SK-N-SH (cell line): Measurements from ENCODE around the gene ZFP36. TPM values are rescaled to one million over a fixed set of nuclear protein-coding genes. Genes with fewer than 3 reads are reported as not detected.

Experiments
- CTCF ChIA-PET: fragments of 300-600, 350-600 bp; formaldehyde crosslinking; extraction: SDS; loops from one replicate; lab custom pipeline; 2021; lab: Yijun Ruan, JAX
- POLR2A ChIA-PET: fragments of 350-600 bp; sonication (Branson Sonifier 250); formaldehyde crosslinking; extraction: SDS; loops from one replicate; lab custom pipeline; 2020; ENCODE audit warnings: antibody characterized with exemption, inconsistent platforms; lab: Yijun Ruan, JAX
- DNase-seq: peaks from one replicate; pipeline ENCODE4 v3.0.0; 2012
- H2AFZ ChIP-seq: fragments of 200-600 bp; sonication (generic); 2 replicates; pipeline ENCODE4 v1.8.1; 2016; ENCODE audit warnings: antibody characterized with exemption, mild to moderate bottlenecking, low read depth
- H3F3A ChIP-seq: fragments of 200-600 bp; sonication (generic); replicated peaks from 2 replicates; pipeline ENCODE3; 2016; ENCODE audit warnings: antibody characterized with exemption, mild to moderate bottlenecking; ENCODE audit not compliant: insufficient read depth
- H3K27ac ChIP-seq, 2 experiments: fragments of 200-500 bp in 1 of 2; fragments of 200-600 bp in 1 of 2; sonication (Bioruptor generic) in 1 of 2; sonication (generic), shearing (Covaris generic) in 1 of 2; 2 replicates each; pipeline versions ENCODE4 v1.5.1 to v1.6.1; 2014 to 2016; ENCODE audit warnings: low read depth in 2 of 2, inconsistent platforms in 1 of 2, low read length in 1 of 2, mild to moderate bottlenecking in 1 of 2, mixed read lengths in 1 of 2
- H3K27me3 ChIP-seq: fragments of 200-600 bp; sonication (generic), shearing (Covaris generic); 2 replicates; pipeline ENCODE4 v1.6.1; 2016; ENCODE audit warnings: mixed run types; ENCODE audit not compliant: insufficient read depth
- H3K36me3 ChIP-seq, 2 experiments: fragments of 200-500 bp in 1 of 2; fragments of 200-600 bp in 1 of 2; sonication (Bioruptor generic) in 1 of 2; sonication (generic) in 1 of 2; replicated peaks in 1 of 2; 2 replicates each; pipeline versions ENCODE3 to v1.5.1; 2014 to 2016; ENCODE audit warnings: low read length in 1 of 2, mild to moderate bottlenecking in 1 of 2; ENCODE audit not compliant: insufficient read depth in 2 of 2, control insufficient read depth in 1 of 2
- H3K4me1 ChIP-seq, 2 experiments: fragments of 200-500 bp in 1 of 2; fragments of 200-600 bp in 1 of 2; sonication (Bioruptor generic) in 1 of 2; sonication (generic), shearing (Covaris generic) in 1 of 2; 2 replicates each; pipeline versions ENCODE4 v1.5.1 to v1.6.1; 2014 to 2016; ENCODE audit warnings: low read depth in 1 of 2, low read length in 1 of 2, mixed run types in 1 of 2; ENCODE audit not compliant: insufficient read depth in 2 of 2, control insufficient read depth in 1 of 2
- H3K4me2 ChIP-seq: fragments of 200-600 bp; sonication (generic), shearing (Covaris generic); 2 replicates; pipeline ENCODE4 v1.6.1; 2017; ENCODE audit warnings: mixed run types
- H3K4me3 ChIP-seq, 2 experiments: fragments of 200-500 bp in 1 of 2; fragments of 200-600 bp in 1 of 2; sonication (Bioruptor generic) in 1 of 2; sonication (generic), shearing (Covaris generic) in 1 of 2; 2 replicates each; pipeline versions ENCODE4 v1.5.1 to v1.8.1; 2014 to 2016; ENCODE audit warnings: low read depth in 2 of 2, inconsistent platforms in 1 of 2, low read length in 1 of 2, mild to moderate bottlenecking in 1 of 2, mixed read lengths in 1 of 2, moderate library complexity in 1 of 2
- H3K79me2 ChIP-seq: fragments of 200-600 bp; sonication (generic); 2 replicates; pipeline ENCODE4 v1.8.1; 2017; ENCODE audit warnings: mild to moderate bottlenecking; ENCODE audit not compliant: insufficient read depth
- H3K9ac ChIP-seq: fragments of 200-600 bp; sonication (generic); 2 replicates; pipeline ENCODE4 v1.6.1; 2017; ENCODE audit warnings: mixed run types
- H3K9me2 ChIP-seq: fragments of 200-600 bp; sonication (generic); 2 replicates; pipeline ENCODE4 v1.6.1; 2017; ENCODE audit warnings: mixed run types
- H3K9me3 ChIP-seq: fragments of 200-600 bp; sonication (generic); 2 replicates; pipeline ENCODE4 v1.6.1; 2017; ENCODE audit warnings: mixed run types, mild to moderate bottlenecking, moderate library complexity
- H4K20me1 ChIP-seq: fragments of 200-600 bp; sonication (generic); 2 replicates; pipeline ENCODE4 v1.6.1; 2017; ENCODE audit warnings: mild to moderate bottlenecking, mixed run types; ENCODE audit not compliant: insufficient read depth
- CHD2 ChIP-seq: fragments of 150-350 bp; IDR thresholded peaks from 2 replicates; pipeline ENCODE4 v1.6.1; 2018; ENCODE audit warnings: low read length; ENCODE audit not compliant: partially characterized antibody
- EP300 ChIP-seq, 2 experiments: IDR thresholded peaks; 2 replicates each; pipeline versions ENCODE4 v1.4.0 to v1.6.1; 2012; ENCODE audit warnings: borderline replicate concordance in 1 of 2, low read depth in 1 of 2, low read length in 1 of 2
- EZH2phosphoT487 ChIP-seq: fragments of 200-600 bp; sonication (generic); IDR thresholded peaks from 2 replicates; pipeline ENCODE4 v1.6.1; 2017; ENCODE audit warnings: low read depth, mixed run types, mild to moderate bottlenecking, antibody characterized with exemption, moderate library complexity, borderline replicate concordance
- FOXJ3 ChIP-seq: sonication (generic); formaldehyde crosslinking; IDR thresholded peaks from 2 replicates; pipeline ENCODE4 v1.5.1; 2020; ENCODE audit warnings: mild to moderate bottlenecking, missing genetic modification reagents
- GABPA ChIP-seq: IDR thresholded peaks from 2 replicates; pipeline ENCODE4 v1.4.0; 2012; ENCODE audit warnings: low read depth, mild to moderate bottlenecking
- GATA2 ChIP-seq: sonication (generic); formaldehyde crosslinking; IDR thresholded peaks from 2 replicates; pipeline ENCODE4 v1.5.0; 2020; ENCODE audit warnings: mild to moderate bottlenecking, missing genetic modification reagents
- MXI1 ChIP-seq: IDR thresholded peaks from 2 replicates; pipeline ENCODE4 v1.6.1; 2012; ENCODE audit warnings: mild to moderate bottlenecking, low read depth, low read length, improper control_type of control experiment
- NFIC ChIP-seq: IDR thresholded peaks from 2 replicates; pipeline ENCODE4 v1.4.0; 2012; ENCODE audit warnings: borderline replicate concordance
- NRF1 ChIP-seq: IDR thresholded peaks from 2 replicates; pipeline ENCODE4 v1.6.1; 2012; ENCODE audit warnings: low read depth, mild to moderate bottlenecking, low read length
- POLR2AphosphoS5 ChIP-seq: IDR thresholded peaks from 2 replicates; pipeline ENCODE4 v1.6.1; 2012; ENCODE audit warnings: low read depth, low read length
- RXRA ChIP-seq: IDR thresholded peaks from 2 replicates; pipeline ENCODE4 v1.4.0; 2012; ENCODE audit warnings: low read depth, mild to moderate bottlenecking, borderline replicate concordance
- SIN3A ChIP-seq: IDR thresholded peaks from 2 replicates; pipeline ENCODE4 v1.6.1; 2012; ENCODE audit warnings: low read depth, mild to moderate bottlenecking, low read length, moderate library complexity, borderline replicate concordance
- TAF1 ChIP-seq: IDR thresholded peaks from 2 replicates; pipeline ENCODE4 v1.6.1; 2012; ENCODE audit warnings: low read depth, mild to moderate bottlenecking, low read length, moderate library complexity, borderline replicate concordance
- YY1 ChIP-seq: IDR thresholded peaks from 2 replicates; pipeline ENCODE4 v1.4.0; 2012; ENCODE audit warnings: low read depth, mild to moderate bottlenecking
- WGBS: methylation state at CpG from one replicate; pipeline ENCODE4 v1.1.6; 2017; ENCODE audit warnings: low lambda C conversion rate; 5-methylcytosine and 5-hydroxymethylcytosine counted together
- polyA plus RNA-seq, 3 experiments: library from polyadenylated mRNA; depleted of rRNA; stranded (reverse); fragments of >200 nt; gene quantifications; 2 replicates each; pipeline ENCODE4 v1.2.3, GENCODE V29; 2012
- TF ChIP-seq, protein P1 (sequence below): fragments of 200-600 bp; sonication (generic); IDR thresholded peaks from 2 replicates; pipeline ENCODE4 v1.6.1; 2017; ENCODE audit warnings: antibody characterized with exemption, mild to moderate bottlenecking, moderate library complexity
- TF ChIP-seq, protein P2 (sequence below): fragments of 150-350 bp; IDR thresholded peaks from 2 replicates; pipeline ENCODE4 v1.6.1; 2017; ENCODE audit warnings: antibody characterized with exemption, low read length, low read depth, borderline replicate concordance
- TF ChIP-seq, protein P3 (sequence below): IDR thresholded peaks from 2 replicates; pipeline ENCODE4 v1.4.0; 2012; ENCODE audit warnings: low read depth
- TF ChIP-seq, protein P4 (sequence below): IDR thresholded peaks from 2 replicates; pipeline ENCODE4 v1.6.1; 2012; ENCODE audit warnings: mild to moderate bottlenecking, low read depth, low read length, moderate library complexity
- TF ChIP-seq, protein P5 (sequence below): IDR thresholded peaks from 2 replicates; pipeline ENCODE4 v1.4.0; 2012; ENCODE audit warnings: low read depth, borderline replicate concordance

The ZFP36 gene
- polyA plus RNA-seq, 1 of the 3 experiments (the other 2 are of a cell fraction): 49.3 TPM

- 2% methylated on average over 17 of the region's 17 CpGs for WGBS
- H2AFZ ChIP-seq: peak overlapping the region; percentile 75; the same call in 1 of the 2 replicates
- peaks cover 0 to 14% of the 10 kb centered on the region in 2 experiments for H3K36me3 ChIP-seq
- DNase-seq: no peak
- no peak for TF ChIP-seq NFIC
- TF ChIP-seq MXI1: no peak
- TF ChIP-seq TAF1: no peak
- TF ChIP-seq NRF1: no peak
- TF ChIP-seq, protein P1, sequence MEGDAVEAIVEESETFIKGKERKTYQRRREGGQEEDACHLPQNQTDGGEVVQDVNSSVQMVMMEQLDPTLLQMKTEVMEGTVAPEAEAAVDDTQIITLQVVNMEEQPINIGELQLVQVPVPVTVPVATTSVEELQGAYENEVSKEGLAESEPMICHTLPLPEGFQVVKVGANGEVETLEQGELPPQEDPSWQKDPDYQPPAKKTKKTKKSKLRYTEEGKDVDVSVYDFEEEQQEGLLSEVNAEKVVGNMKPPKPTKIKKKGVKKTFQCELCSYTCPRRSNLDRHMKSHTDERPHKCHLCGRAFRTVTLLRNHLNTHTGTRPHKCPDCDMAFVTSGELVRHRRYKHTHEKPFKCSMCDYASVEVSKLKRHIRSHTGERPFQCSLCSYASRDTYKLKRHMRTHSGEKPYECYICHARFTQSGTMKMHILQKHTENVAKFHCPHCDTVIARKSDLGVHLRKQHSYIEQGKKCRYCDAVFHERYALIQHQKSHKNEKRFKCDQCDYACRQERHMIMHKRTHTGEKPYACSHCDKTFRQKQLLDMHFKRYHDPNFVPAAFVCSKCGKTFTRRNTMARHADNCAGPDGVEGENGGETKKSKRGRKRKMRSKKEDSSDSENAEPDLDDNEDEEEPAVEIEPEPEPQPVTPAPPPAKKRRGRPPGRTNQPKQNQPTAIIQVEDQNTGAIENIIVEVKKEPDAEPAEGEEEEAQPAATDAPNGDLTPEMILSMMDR: no peak
- TF ChIP-seq YY1: no peak
- no peak for TF ChIP-seq FOXJ3
- no peak for TF ChIP-seq GABPA
- no peak for TF ChIP-seq GATA2 (CRISPR knock-in tag)
- TF ChIP-seq SIN3A: no peak
- TF ChIP-seq EZH2phosphoT487: no peak
- TF ChIP-seq, protein P2, sequence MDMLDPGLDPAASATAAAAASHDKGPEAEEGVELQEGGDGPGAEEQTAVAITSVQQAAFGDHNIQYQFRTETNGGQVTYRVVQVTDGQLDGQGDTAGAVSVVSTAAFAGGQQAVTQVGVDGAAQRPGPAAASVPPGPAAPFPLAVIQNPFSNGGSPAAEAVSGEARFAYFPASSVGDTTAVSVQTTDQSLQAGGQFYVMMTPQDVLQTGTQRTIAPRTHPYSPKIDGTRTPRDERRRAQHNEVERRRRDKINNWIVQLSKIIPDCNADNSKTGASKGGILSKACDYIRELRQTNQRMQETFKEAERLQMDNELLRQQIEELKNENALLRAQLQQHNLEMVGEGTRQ: no peak
- no peak for TF ChIP-seq POLR2AphosphoS5
- no peak for TF ChIP-seq RXRA
- TF ChIP-seq, protein P3, sequence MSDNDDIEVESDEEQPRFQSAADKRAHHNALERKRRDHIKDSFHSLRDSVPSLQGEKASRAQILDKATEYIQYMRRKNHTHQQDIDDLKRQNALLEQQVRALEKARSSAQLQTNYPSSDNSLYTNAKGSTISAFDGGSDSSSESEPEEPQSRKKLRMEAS: no peak
- TF ChIP-seq, protein P4, sequence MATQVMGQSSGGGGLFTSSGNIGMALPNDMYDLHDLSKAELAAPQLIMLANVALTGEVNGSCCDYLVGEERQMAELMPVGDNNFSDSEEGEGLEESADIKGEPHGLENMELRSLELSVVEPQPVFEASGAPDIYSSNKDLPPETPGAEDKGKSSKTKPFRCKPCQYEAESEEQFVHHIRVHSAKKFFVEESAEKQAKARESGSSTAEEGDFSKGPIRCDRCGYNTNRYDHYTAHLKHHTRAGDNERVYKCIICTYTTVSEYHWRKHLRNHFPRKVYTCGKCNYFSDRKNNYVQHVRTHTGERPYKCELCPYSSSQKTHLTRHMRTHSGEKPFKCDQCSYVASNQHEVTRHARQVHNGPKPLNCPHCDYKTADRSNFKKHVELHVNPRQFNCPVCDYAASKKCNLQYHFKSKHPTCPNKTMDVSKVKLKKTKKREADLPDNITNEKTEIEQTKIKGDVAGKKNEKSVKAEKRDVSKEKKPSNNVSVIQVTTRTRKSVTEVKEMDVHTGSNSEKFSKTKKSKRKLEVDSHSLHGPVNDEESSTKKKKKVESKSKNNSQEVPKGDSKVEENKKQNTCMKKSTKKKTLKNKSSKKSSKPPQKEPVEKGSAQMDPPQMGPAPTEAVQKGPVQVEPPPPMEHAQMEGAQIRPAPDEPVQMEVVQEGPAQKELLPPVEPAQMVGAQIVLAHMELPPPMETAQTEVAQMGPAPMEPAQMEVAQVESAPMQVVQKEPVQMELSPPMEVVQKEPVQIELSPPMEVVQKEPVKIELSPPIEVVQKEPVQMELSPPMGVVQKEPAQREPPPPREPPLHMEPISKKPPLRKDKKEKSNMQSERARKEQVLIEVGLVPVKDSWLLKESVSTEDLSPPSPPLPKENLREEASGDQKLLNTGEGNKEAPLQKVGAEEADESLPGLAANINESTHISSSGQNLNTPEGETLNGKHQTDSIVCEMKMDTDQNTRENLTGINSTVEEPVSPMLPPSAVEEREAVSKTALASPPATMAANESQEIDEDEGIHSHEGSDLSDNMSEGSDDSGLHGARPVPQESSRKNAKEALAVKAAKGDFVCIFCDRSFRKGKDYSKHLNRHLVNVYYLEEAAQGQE: no peak
- TF ChIP-seq CHD2: no peak
- no peak for TF ChIP-seq EP300 (IDR thresholded peaks at IDR 0.05; ENCODE audit: borderline replicate concordance in 1 of 2, low read depth in 1 of 2, low read length in 1 of 2)
- TF ChIP-seq, protein P5, sequence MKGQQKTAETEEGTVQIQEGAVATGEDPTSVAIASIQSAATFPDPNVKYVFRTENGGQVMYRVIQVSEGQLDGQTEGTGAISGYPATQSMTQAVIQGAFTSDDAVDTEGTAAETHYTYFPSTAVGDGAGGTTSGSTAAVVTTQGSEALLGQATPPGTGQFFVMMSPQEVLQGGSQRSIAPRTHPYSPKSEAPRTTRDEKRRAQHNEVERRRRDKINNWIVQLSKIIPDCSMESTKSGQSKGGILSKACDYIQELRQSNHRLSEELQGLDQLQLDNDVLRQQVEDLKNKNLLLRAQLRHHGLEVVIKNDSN: no peak
- peaks cover 4 to 12% of the 10 kb centered on the region in 2 experiments; a peak in 3 of 4 replicates for H3K4me1 ChIP-seq
- peak overlapping the region; percentile 97 for H3K4me2 ChIP-seq
- ChIA-PET POLR2A (interaction anchor here (0.6 to 3.8 kb wide), 4 partner anchors 9 to 1122 kb away, joined by 3 to 39 read pairs (median 3); partner anchors contain the start of gene RPS16), CTCF (interaction anchor here (0.6 to 2.1 kb wide), 6 partner anchors 9 to 300 kb away, joined by 3 to 12 read pairs (median 3); partner anchors contain the start of genes EID2B, PLEKHG2 and RPS16)
- H3K9me3 ChIP-seq: no peaks in the 10 kb centered on the region
- H3K27me3 ChIP-seq: no peaks in the 10 kb centered on the region
- peak overlapping the region; percentile 97 for H3K9ac ChIP-seq
- H3K27ac ChIP-seq: peak overlapping the region; percentile 83 to 96
- H3K79me2 ChIP-seq: peaks cover 63% of the 10 kb centered on the region
- peaks cover 33% of the 10 kb centered on the region for H3F3A ChIP-seq
- H3K9me2 ChIP-seq: no peaks in the 10 kb centered on the region
- peaks cover 21% of the 10 kb centered on the region for H4K20me1 ChIP-seq
- peak overlapping the region; percentile 71 to 93 for H3K4me3 ChIP-seq
These were observed 38.0 kb downstream of the ZFP36 start for GRCh38 chr19:39444598-39445195.
